HepG2 (cell line): ENCODE results near the gene KRT17. TPM values are rescaled to one million over a fixed set of nuclear protein-coding genes. Genes with fewer than 3 reads are reported as not detected.

Experiments used
- AKAP8 ChIP-seq: sonication (generic); formaldehyde crosslinking; IDR thresholded peaks from 2 replicates; pipeline ENCODE4 v1.5.1; 2020; ENCODE audit warnings: mild to moderate bottlenecking, missing genetic modification reagents
- PAF1 ChIP-seq: IDR thresholded peaks from 2 replicates; pipeline ENCODE4 v1.6.1; 2016; ENCODE audit warnings: missing genetic modification reagents, missing compliant biosample characterization
- RFXAP ChIP-seq: sonication (generic); formaldehyde crosslinking; IDR thresholded peaks from 2 replicates; pipeline ENCODE4 v1.4.0; 2020; ENCODE audit warnings: missing genetic modification reagents, borderline replicate concordance
- ZKSCAN8 ChIP-seq: IDR thresholded peaks from 2 replicates; pipeline ENCODE4 v1.6.1; 2016; ENCODE audit warnings: borderline replicate concordance, missing genetic modification reagents, missing compliant biosample characterization
- ZNF230 ChIP-seq: sonication (generic); formaldehyde crosslinking; IDR thresholded peaks from 2 replicates; pipeline ENCODE4 v1.4.0; 2020; ENCODE audit warnings: mild to moderate bottlenecking, missing genetic modification reagents
- ZNF331 ChIP-seq: sonication (generic); formaldehyde crosslinking; IDR thresholded peaks from 2 replicates; pipeline ENCODE4 v1.4.0; 2020; ENCODE audit warnings: missing genetic modification reagents
- polyA plus RNA-seq, 8 experiments: library from polyadenylated mRNA; depleted of rRNA in 3 of 8; stranded (reverse) in 7 of 8; unstranded in 1 of 8; fragments of >200 nt; fragmentation: Illumina TruSeq in 4 of 8; extraction: Trizol in 4 of 8; gene quantifications; 2 replicates each; pipeline versions ENCODE4 v1.2.1 to v1.2.3, GENCODE V29; 2011 to 2016; ENCODE audit warnings: low read depth in 4 of 8, missing spikeins in 1 of 8, mixed read lengths in 1 of 8; ENCODE audit not compliant: insufficient read depth in 1 of 8
- total RNA-seq, 5 experiments: library from RNA; depleted of rRNA; stranded (reverse); fragments of >200 nt; fragmentation: Illumina TruSeq; extraction: Trizol; gene quantifications; 2 replicates each; pipeline ENCODE4 v1.2.3, GENCODE V29; 2016; ENCODE audit warnings: low read depth in 1 of 5
- TF ChIP-seq, protein P1 (sequence below): sonication (generic); formaldehyde crosslinking; IDR thresholded peaks from 2 replicates; pipeline ENCODE4 v1.5.1; 2020; ENCODE audit warnings: mild to moderate bottlenecking, missing genetic modification reagents, moderate library complexity
- TF ChIP-seq, protein P2 (sequence below): IDR thresholded peaks from 2 replicates; pipeline ENCODE4 v1.6.1; 2016; ENCODE audit warnings: low read depth
- TF ChIP-seq, protein P3 (sequence below): IDR thresholded peaks from 2 replicates; pipeline ENCODE4 v1.6.1; 2012; ENCODE audit warnings: low read depth, low read length, improper control_type of control experiment
- TF ChIP-seq, protein P4 (sequence below): sonication (generic); formaldehyde crosslinking; conservative IDR thresholded peaks from 2 replicates; pipeline ENCODE4 v1.4.0; 2020; ENCODE audit warnings: missing genetic modification reagents
- TF ChIP-seq, protein P5 (sequence below): sonication (generic); formaldehyde crosslinking; IDR thresholded peaks from 2 replicates; pipeline ENCODE4 v1.9.0; 2022; ENCODE audit warnings: low read depth, missing genetic modification reagents
- TF ChIP-seq, protein P6 (sequence below), 2 experiments: sonication (generic) in 1 of 2; formaldehyde crosslinking in 1 of 2; IDR thresholded peaks; 2 replicates each; pipeline versions ENCODE4 v1.4.0 to v1.6.1; 2018 to 2020; ENCODE audit warnings: missing genetic modification reagents in 2 of 2, borderline replicate concordance in 1 of 2, low read depth in 1 of 2, mild to moderate bottlenecking in 1 of 2, missing biosample characterization in 1 of 2
- TF ChIP-seq, protein P7 (sequence below): sonication (generic); formaldehyde crosslinking; conservative IDR thresholded peaks from 2 replicates; pipeline ENCODE4 v1.5.0; 2020; ENCODE audit warnings: missing genetic modification reagents

KRT17 gene
- total and polyA plus RNA-seq, 2 of the 13 experiments (the other 11 are each of a cell fraction or from before 2014, with no cell fraction given) = 0.38 to 0.82 TPM

DNA sequence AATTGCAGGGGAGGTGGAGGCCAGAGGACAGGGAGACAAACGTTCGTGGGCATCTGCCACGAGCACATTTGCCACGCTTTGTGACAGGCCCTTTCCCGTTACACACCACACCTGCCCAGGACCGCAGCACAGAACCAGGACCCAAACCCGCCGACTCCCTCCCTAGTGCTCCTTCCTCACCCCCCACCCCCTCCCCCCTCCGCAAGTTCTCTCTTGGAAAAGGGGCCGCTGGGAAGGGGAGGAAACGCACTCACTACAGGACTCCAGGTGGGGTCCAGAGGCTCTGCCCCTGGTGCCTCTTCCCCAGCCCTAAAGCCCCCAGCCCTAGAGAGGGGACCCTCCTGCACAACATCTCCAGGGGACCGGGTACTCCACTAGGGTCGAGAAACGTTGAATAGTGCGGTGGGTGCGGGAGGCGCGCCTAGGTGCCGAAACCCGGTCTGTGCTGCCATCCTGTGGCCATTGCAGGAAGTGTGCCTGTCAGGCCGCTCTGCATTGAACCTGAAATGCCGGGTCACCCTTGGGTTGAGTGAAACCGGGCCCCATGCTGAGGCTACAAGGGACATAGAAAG, 42.4 kb upstream of the KRT17 start (continued):
- TF ChIP-seq, protein P1, sequence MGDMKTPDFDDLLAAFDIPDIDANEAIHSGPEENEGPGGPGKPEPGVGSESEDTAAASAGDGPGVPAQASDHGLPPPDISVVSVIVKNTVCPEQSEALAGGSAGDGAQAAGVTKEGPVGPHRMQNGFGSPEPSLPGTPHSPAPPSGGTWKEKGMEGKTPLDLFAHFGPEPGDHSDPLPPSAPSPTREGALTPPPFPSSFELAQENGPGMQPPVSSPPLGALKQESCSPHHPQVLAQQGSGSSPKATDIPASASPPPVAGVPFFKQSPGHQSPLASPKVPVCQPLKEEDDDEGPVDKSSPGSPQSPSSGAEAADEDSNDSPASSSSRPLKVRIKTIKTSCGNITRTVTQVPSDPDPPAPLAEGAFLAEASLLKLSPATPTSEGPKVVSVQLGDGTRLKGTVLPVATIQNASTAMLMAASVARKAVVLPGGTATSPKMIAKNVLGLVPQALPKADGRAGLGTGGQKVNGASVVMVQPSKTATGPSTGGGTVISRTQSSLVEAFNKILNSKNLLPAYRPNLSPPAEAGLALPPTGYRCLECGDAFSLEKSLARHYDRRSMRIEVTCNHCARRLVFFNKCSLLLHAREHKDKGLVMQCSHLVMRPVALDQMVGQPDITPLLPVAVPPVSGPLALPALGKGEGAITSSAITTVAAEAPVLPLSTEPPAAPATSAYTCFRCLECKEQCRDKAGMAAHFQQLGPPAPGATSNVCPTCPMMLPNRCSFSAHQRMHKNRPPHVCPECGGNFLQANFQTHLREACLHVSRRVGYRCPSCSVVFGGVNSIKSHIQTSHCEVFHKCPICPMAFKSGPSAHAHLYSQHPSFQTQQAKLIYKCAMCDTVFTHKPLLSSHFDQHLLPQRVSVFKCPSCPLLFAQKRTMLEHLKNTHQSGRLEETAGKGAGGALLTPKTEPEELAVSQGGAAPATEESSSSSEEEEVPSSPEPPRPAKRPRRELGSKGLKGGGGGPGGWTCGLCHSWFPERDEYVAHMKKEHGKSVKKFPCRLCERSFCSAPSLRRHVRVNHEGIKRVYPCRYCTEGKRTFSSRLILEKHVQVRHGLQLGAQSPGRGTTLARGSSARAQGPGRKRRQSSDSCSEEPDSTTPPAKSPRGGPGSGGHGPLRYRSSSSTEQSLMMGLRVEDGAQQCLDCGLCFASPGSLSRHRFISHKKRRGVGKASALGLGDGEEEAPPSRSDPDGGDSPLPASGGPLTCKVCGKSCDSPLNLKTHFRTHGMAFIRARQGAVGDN (CRISPR knock-in tag) = peak; percentile 78
- TF ChIP-seq AKAP8 (CRISPR knock-in tag) (no peak), PAF1 (CRISPR knock-in tag) (no peak), ZNF230 (no peak), ZNF331 (CRISPR knock-in tag) (peak; percentile 90), ZKSCAN8 (0 out of 2 replicates have a peak, but pooled peaks have one; percentile 39), RFXAP (CRISPR knock-in tag) (peak; percentile 41; the same call in 1 of the 2 replicates)
- TF ChIP-seq, protein P2, sequence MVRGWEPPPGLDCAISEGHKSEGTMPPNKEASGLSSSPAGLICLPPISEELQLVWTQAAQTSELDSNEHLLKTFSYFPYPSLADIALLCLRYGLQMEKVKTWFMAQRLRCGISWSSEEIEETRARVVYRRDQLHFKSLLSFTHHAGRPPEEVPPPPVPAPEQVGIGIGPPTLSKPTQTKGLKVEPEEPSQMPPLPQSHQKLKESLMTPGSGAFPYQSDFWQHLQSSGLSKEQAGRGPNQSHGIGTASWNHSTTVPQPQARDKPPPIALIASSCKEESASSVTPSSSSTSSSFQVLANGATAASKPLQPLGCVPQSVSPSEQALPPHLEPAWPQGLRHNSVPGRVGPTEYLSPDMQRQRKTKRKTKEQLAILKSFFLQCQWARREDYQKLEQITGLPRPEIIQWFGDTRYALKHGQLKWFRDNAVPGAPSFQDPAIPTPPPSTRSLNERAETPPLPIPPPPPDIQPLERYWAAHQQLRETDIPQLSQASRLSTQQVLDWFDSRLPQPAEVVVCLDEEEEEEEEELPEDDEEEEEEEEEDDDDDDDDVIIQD = 0 out of 2 replicates have a peak, but pooled peaks have one; percentile 20
- TF ChIP-seq, protein P3, sequence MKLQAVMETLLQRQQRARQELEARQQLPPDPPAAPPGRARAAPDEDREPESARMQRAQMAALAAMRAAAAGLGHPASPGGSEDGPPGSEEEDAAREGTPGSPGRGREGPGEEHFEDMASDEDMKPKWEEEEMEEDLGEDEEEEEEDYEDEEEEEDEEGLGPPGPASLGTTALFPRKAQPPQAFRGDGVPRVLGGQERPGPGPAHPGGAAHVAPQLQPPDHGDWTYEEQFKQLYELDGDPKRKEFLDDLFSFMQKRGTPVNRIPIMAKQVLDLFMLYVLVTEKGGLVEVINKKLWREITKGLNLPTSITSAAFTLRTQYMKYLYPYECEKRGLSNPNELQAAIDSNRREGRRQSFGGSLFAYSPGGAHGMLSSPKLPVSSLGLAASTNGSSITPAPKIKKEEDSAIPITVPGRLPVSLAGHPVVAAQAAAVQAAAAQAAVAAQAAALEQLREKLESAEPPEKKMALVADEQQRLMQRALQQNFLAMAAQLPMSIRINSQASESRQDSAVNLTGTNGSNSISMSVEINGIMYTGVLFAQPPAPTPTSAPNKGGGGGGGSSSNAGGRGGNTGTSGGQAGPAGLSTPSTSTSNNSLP = peak; percentile 16; the same call in 1 of the 2 replicates
- TF ChIP-seq, protein P4, sequence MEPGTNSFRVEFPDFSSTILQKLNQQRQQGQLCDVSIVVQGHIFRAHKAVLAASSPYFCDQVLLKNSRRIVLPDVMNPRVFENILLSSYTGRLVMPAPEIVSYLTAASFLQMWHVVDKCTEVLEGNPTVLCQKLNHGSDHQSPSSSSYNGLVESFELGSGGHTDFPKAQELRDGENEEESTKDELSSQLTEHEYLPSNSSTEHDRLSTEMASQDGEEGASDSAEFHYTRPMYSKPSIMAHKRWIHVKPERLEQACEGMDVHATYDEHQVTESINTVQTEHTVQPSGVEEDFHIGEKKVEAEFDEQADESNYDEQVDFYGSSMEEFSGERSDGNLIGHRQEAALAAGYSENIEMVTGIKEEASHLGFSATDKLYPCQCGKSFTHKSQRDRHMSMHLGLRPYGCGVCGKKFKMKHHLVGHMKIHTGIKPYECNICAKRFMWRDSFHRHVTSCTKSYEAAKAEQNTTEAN = 0 out of 2 replicates have a peak, but pooled peaks have one; percentile 29
- TF ChIP-seq, protein P5, sequence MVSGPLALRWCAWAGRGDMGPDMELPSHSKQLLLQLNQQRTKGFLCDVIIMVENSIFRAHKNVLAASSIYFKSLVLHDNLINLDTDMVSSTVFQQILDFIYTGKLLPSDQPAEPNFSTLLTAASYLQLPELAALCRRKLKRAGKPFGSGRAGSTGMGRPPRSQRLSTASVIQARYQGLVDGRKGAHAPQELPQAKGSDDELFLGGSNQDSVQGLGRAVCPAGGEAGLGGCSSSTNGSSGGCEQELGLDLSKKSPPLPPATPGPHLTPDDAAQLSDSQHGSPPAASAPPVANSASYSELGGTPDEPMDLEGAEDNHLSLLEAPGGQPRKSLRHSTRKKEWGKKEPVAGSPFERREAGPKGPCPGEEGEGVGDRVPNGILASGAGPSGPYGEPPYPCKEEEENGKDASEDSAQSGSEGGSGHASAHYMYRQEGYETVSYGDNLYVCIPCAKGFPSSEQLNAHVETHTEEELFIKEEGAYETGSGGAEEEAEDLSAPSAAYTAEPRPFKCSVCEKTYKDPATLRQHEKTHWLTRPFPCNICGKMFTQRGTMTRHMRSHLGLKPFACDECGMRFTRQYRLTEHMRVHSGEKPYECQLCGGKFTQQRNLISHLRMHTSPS = 0 out of 2 replicates have a peak, but pooled peaks have one; percentile 14
- TF ChIP-seq, protein P6, sequence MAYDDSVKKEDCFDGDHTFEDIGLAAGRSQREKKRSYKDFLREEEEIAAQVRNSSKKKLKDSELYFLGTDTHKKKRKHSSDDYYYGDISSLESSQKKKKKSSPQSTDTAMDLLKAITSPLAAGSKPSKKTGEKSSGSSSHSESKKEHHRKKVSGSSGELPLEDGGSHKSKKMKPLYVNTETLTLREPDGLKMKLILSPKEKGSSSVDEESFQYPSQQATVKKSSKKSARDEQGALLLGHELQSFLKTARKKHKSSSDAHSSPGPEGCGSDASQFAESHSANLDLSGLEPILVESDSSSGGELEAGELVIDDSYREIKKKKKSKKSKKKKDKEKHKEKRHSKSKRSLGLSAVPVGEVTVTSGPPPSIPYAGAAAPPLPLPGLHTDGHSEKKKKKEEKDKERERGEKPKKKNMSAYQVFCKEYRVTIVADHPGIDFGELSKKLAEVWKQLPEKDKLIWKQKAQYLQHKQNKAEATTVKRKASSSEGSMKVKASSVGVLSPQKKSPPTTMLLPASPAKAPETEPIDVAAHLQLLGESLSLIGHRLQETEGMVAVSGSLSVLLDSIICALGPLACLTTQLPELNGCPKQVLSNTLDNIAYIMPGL (CRISPR knock-in tag; IDR thresholded peaks at IDR 0.05; ENCODE audit: borderline replicate concordance in 1 of 2, low read depth in 1 of 2) = peak; percentile 94 to 96
- TF ChIP-seq, protein P7, sequence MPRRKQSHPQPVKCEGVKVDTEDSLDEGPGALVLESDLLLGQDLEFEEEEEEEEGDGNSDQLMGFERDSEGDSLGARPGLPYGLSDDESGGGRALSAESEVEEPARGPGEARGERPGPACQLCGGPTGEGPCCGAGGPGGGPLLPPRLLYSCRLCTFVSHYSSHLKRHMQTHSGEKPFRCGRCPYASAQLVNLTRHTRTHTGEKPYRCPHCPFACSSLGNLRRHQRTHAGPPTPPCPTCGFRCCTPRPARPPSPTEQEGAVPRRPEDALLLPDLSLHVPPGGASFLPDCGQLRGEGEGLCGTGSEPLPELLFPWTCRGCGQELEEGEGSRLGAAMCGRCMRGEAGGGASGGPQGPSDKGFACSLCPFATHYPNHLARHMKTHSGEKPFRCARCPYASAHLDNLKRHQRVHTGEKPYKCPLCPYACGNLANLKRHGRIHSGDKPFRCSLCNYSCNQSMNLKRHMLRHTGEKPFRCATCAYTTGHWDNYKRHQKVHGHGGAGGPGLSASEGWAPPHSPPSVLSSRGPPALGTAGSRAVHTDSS (CRISPR knock-in tag) = no peak
